ENCODE results near the gene VSX1.

DNA sequence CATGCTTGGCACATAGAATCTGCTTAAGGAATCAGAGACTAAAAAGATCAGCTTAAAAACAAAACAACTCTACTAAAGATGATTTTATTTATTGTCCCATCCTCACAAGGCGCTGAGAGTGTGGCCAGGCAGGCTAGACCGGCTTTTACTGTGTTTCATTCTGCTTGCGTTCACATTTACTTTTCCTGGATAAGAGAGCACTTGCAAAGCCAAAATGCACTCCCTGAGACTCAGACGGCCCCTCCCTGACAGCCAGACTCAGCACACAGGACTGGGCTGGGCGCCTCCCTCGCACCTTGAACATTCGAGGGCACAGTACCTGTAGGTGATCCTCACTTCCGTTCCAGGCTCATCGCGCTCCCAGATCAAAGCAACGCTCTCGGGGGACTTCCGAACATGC lies 34.2 kb downstream of the VSX1 start:
- TF ChIP-seq, protein P1, sequence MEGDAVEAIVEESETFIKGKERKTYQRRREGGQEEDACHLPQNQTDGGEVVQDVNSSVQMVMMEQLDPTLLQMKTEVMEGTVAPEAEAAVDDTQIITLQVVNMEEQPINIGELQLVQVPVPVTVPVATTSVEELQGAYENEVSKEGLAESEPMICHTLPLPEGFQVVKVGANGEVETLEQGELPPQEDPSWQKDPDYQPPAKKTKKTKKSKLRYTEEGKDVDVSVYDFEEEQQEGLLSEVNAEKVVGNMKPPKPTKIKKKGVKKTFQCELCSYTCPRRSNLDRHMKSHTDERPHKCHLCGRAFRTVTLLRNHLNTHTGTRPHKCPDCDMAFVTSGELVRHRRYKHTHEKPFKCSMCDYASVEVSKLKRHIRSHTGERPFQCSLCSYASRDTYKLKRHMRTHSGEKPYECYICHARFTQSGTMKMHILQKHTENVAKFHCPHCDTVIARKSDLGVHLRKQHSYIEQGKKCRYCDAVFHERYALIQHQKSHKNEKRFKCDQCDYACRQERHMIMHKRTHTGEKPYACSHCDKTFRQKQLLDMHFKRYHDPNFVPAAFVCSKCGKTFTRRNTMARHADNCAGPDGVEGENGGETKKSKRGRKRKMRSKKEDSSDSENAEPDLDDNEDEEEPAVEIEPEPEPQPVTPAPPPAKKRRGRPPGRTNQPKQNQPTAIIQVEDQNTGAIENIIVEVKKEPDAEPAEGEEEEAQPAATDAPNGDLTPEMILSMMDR (IDR thresholded peaks at IDR 0.05): no peak
- TF ChIP-seq POLR2A (IDR thresholded peaks at IDR 0.05): no peak
